ENCODE results near the gene LCE7A.

GRCh38 chr1:152866321-152866720 lies 6.5 kb downstream of the LCE7A start:
- TF ChIP-seq EZH2 (IDR thresholded peaks at IDR 0.05; ENCODE audit: low read length): no peak
- TF ChIP-seq, protein P1, sequence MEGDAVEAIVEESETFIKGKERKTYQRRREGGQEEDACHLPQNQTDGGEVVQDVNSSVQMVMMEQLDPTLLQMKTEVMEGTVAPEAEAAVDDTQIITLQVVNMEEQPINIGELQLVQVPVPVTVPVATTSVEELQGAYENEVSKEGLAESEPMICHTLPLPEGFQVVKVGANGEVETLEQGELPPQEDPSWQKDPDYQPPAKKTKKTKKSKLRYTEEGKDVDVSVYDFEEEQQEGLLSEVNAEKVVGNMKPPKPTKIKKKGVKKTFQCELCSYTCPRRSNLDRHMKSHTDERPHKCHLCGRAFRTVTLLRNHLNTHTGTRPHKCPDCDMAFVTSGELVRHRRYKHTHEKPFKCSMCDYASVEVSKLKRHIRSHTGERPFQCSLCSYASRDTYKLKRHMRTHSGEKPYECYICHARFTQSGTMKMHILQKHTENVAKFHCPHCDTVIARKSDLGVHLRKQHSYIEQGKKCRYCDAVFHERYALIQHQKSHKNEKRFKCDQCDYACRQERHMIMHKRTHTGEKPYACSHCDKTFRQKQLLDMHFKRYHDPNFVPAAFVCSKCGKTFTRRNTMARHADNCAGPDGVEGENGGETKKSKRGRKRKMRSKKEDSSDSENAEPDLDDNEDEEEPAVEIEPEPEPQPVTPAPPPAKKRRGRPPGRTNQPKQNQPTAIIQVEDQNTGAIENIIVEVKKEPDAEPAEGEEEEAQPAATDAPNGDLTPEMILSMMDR (optimal IDR thresholded peaks at IDR 0.05 in 1 of 3, IDR thresholded peaks at IDR 0.05 in 1 of 3, conservative IDR thresholded peaks at IDR 0.05 in 1 of 3; ENCODE audit: extremely low read depth in 1 of 3, insufficient read depth in 2 of 3, low read length in 3 of 3): no peak
